Spleen (tissue), 7 donors: ENCODE results near the gene SLC36A3.

ENCODE experiments used
- CTCF ChIP-seq, 11 experiments: fragments of 200-600 bp in 7 of 11; fragments of 450-650 bp in 4 of 11; sonication (generic) in 4 of 11; IDR thresholded peaks in 8 of 11; conservative IDR thresholded peaks in 3 of 11; 1 replicate in 7 of 11; 2 replicates in 4 of 11; pipeline versions ENCODE4 v1.4.0 to v1.8.0; 2016 to 2021; ENCODE audit warnings: antibody characterized with exemption in 11 of 11, inconsistent platforms in 4 of 11, mild to moderate bottlenecking in 1 of 11
- POLR2AphosphoS5 ChIP-seq, 3 donors: sonication (generic); formaldehyde crosslinking; IDR thresholded peaks; one replicate each; pipeline ENCODE4 v1.5.1; 2017; ENCODE audit warnings: antibody characterized with exemption in 3 of 3
- donor health status: DM: no; HTN: no; CAD: no; lungs with moderate emphysema.
- donor health status: DM: no; HTN: no; CAD: no.
- donor health status: DM: no; HTN: no; CAD: no.

DNA sequence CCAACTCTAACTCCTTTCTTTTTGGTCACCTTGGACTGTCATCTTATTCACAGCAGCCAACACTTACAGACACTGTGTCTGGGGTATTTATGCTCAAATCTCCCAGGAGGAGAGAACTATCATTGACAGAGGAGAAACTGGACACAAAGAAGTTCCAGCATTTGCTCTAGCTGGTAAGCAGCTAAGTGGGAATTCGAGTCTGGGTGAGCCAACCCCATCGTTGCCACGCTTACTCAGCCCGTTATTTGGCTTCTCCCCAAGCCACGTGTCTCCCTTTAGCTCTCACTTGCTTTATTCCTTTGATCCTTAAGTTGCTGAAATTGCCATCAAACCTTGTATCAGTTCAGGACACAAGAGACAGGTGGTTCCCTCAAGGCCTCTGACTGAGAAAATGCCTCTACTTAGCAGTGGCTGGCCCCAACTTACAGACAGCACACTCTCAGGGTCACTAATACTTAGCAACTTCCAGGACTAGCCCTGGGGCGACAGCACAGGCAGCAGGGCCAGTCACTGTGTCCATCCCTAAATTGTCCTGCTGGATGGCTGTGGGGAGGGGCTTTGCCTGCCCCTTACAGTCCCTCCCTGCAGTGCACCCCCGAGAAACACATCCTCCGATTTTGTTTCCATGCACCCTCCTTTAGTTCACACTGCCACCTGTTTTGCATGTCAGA, 42.4 kb upstream of the SLC36A3 start:
- TF ChIP-seq POLR2AphosphoS5 (IDR thresholded peaks at IDR 0.05) (no peak), CTCF (IDR thresholded peaks at IDR 0.05 in 8 of 11, conservative IDR thresholded peaks at IDR 0.05 in 3 of 11) (no peak)
